B cell (primary cell): ENCODE measurements around the gene ZNF423. TPM values are rescaled to one million over a fixed set of nuclear protein-coding genes. Genes with fewer than 3 reads are reported as not detected.

ENCODE experiments used
- ATAC-seq: fragments of 200-7000 bp; cut with Tn5 transposase; one replicate; pipeline ENCODE4 v1.10.0; 2021; ENCODE audit warnings: low read depth, mild to moderate bottlenecking, moderate number of reproducible peaks, moderate library complexity
- CTCF ChIA-PET: fragments of 350-600 bp; sonication (Branson Sonifier 250); formaldehyde crosslinking; loops from one replicate; lab custom pipeline; 2021; ENCODE audit warnings: antibody characterized with exemption, inconsistent platforms; lab: Charles Lee
- POLR2A ChIA-PET: fragments of 350-600 bp; sonication (Branson Sonifier 250); formaldehyde crosslinking; loops from one replicate; lab custom pipeline; 2021; ENCODE audit warnings: antibody characterized with exemption; lab: Charles Lee
- DNase-seq: peaks from one replicate; pipeline ENCODE4 v3.0.0; 2013
- H2AFZ ChIP-seq: 2 replicates; pipeline ENCODE4 v1.6.1; 2012; ENCODE audit warnings: mild to moderate bottlenecking, low read depth, low read length; ENCODE audit not compliant: insufficient read depth, poor library complexity, severe bottlenecking
- H3K27ac ChIP-seq, 2 donors: 1 replicate in 1 of 2; 2 replicates in 1 of 2; pipeline ENCODE4 v1.5.1; 2012 to 2013; ENCODE audit warnings: low read length in 2 of 2, mild to moderate bottlenecking in 2 of 2, moderate library complexity in 1 of 2
- H3K27me3 ChIP-seq, 4 experiments: fragments of 200-600 bp in 1 of 4; sonication (generic) in 1 of 4; replicated peaks in 1 of 4; 1 replicate in 2 of 4; 2 replicates in 2 of 4; pipeline versions ENCODE4 v1.6.1 to v1.7.0; 2013 to 2016; ENCODE audit warnings: low read length in 3 of 4, mild to moderate bottlenecking in 2 of 4, mixed read lengths in 1 of 4, moderate library complexity in 1 of 4; ENCODE audit not compliant: insufficient read depth in 4 of 4, control insufficient read depth in 3 of 4; ENCODE audit errors: control extremely low read depth in 1 of 4
- H3K36me3 ChIP-seq, 2 experiments: replicated peaks in 1 of 2; 1 replicate in 1 of 2; 2 replicates in 1 of 2; pipeline versions ENCODE4 v1.6.1 to v1.7.1; 2013; ENCODE audit warnings: low read length in 1 of 2; ENCODE audit not compliant: insufficient read depth in 2 of 2, control insufficient read depth in 1 of 2; ENCODE audit errors: control extremely low read depth in 1 of 2, extremely low read depth in 1 of 2
- H3K4me1 ChIP-seq, 2 donors: fragments of 200-600 bp in 1 of 2; sonication (generic) in 1 of 2; 1 replicate in 1 of 2; 2 replicates in 1 of 2; pipeline versions ENCODE4 v1.5.1 to v1.6.1; 2013 to 2017; ENCODE audit warnings: low read length in 2 of 2; ENCODE audit not compliant: control insufficient read depth in 2 of 2, insufficient read depth in 2 of 2
- H3K4me2 ChIP-seq: replicated peaks from 2 replicates; pipeline ENCODE3; 2012; ENCODE audit warnings: mild to moderate bottlenecking, low read depth, low read length; ENCODE audit not compliant: poor library complexity, severe bottlenecking
- H3K4me3 ChIP-seq, 5 experiments: fragments of 200-600 bp in 1 of 5; sonication (generic) in 1 of 5; 1 replicate in 3 of 5; 2 replicates in 2 of 5; pipeline versions ENCODE4 v1.5.1 to v1.7.0; 2011 to 2016; ENCODE audit warnings: low read length in 4 of 5, mild to moderate bottlenecking in 4 of 5, low read depth in 2 of 5, control low read depth in 1 of 5, moderate library complexity in 1 of 5; ENCODE audit not compliant: insufficient read depth in 1 of 5; ENCODE audit errors: control extremely low read depth in 1 of 5, extremely low read depth in 1 of 5
- H3K79me2 ChIP-seq: fragments of 200-600 bp; sonication (generic); one replicate; pipeline ENCODE4 v1.6.0; 2016; ENCODE audit warnings: low read length; ENCODE audit not compliant: control insufficient read depth, insufficient read depth
- H3K9ac ChIP-seq: fragments of 200-600 bp; sonication (generic); 2 replicates; pipeline ENCODE4 v1.6.1; 2017; ENCODE audit warnings: mild to moderate bottlenecking, low read length, moderate library complexity
- H3K9me3 ChIP-seq, 3 donors: one replicate each; pipeline versions ENCODE4 v1.6.1 to v1.7.1; 2013; ENCODE audit warnings: low read length in 2 of 3; ENCODE audit not compliant: control insufficient read depth in 2 of 3, insufficient read depth in 1 of 3; ENCODE audit errors: control extremely low read depth in 1 of 3
- H4K20me1 ChIP-seq: 2 replicates; pipeline ENCODE4 v1.6.0; 2012; ENCODE audit warnings: mild to moderate bottlenecking, low read length; ENCODE audit not compliant: insufficient read depth, control insufficient read depth, poor library complexity, severe bottlenecking
- H3K27ac Mint-ChIP-seq: one replicate; pipeline ENCODE4 v1.8.0; 2021; ENCODE audit warnings: mixed read lengths
- H3K27me3 Mint-ChIP-seq: one replicate; pipeline ENCODE4 v1.8.0; 2021; ENCODE audit warnings: mixed read lengths
- H3K4me1 Mint-ChIP-seq: one replicate; pipeline ENCODE4 v1.8.0; 2021; ENCODE audit warnings: mixed read lengths
- H3K4me3 Mint-ChIP-seq: one replicate; pipeline ENCODE4 v1.8.0; 2021; ENCODE audit warnings: mixed read lengths
- H3K9me3 Mint-ChIP-seq: one replicate; pipeline ENCODE4 v1.8.0; 2022; ENCODE audit warnings: mixed read lengths; ENCODE audit not compliant: insufficient read depth
- CTCF ChIP-seq: fragments of 200-600 bp; IDR thresholded peaks from one replicate; pipeline ENCODE4 v1.8.0; 2022; ENCODE audit warnings: antibody characterized with exemption, mild to moderate bottlenecking
- EZH2 ChIP-seq: IDR thresholded peaks from 2 replicates; pipeline ENCODE4 v1.6.1; 2012; ENCODE audit warnings: borderline replicate concordance, low read depth, mild to moderate bottlenecking, moderate library complexity, low read length; ENCODE audit not compliant: insufficient read depth, poor library complexity, severe bottlenecking
- WGBS: methylation state at CpG from one replicate; pipeline ENCODE4 v1.1.5; 2013; ENCODE audit warnings: missing lambda C conversion rate; ENCODE audit not compliant: insufficient coverage; 5-methylcytosine and 5-hydroxymethylcytosine counted together
- intact Hi-C: fragments of 100-400 bp; cut with micrococcal nuclease; formaldehyde crosslinking; loops from one replicate; pipeline ENCODE4 v1.10.0; 2022
- polyA plus RNA-seq: library from polyadenylated mRNA; depleted of rRNA; stranded (reverse); fragments of >200 nt; gene quantifications from 2 replicates; pipeline ENCODE4 v1.2.3, GENCODE V29; 2012
- total RNA-seq, 2 donors: library from RNA; stranded (reverse); fragments of 120-200 nt in 1 of 2; gene quantifications; 1 replicate in 1 of 2; 2 replicates in 1 of 2; pipeline versions ENCODE4 v1.2.3 to v1.2.4, GENCODE V29; 2013 to 2022

The ZNF423 gene
- total and polyA plus RNA-seq, 2 donors (not counting 1 experiment from before 2014, with no cell fraction given) = not detected

- no peak overlapping the region for H3K4me3 Mint-ChIP-seq
These were observed 168.4 kb downstream of the ZNF423 start for GRCh38 chr16:49687476-49688002.

GRCh38 chr16:49684696-49685095, 171.2 kb downstream of the ZNF423 start:
- Mint-ChIP-seq H3K27ac (no peak overlapping the region), H3K4me3 (no peak overlapping the region), H3K27me3 (peaks cover 13% of the 10 kb centered on the region), H3K9me3 (peaks cover 2% of the 10 kb centered on the region), H3K4me1 (no peaks in the 10 kb centered on the region)
- H3K27me3 ChIP-seq = peaks cover 0 to 2% (median 0%) of the 10 kb centered on the region in 4 experiments
- no peak overlapping the region for H3K27ac ChIP-seq
- WGBS = 96% methylated on average over 9 of the region's 10 CpGs
- peaks cover 0 to 11% (median 0%) of the 10 kb centered on the region in 3 donors for H3K9me3 ChIP-seq
- ChIA-PET POLR2A (no interaction called here), CTCF (no interaction called here)
- no peak for DNase-seq
- no peak overlapping the region for H3K4me2 ChIP-seq
- H3K36me3 ChIP-seq = no peaks in the 10 kb centered on the region
- TF ChIP-seq CTCF = no peak
- no peak for TF ChIP-seq EZH2
- H4K20me1 ChIP-seq = no peaks in the 10 kb centered on the region
- H2AFZ ChIP-seq = no peak overlapping the region
- no peaks in the 10 kb centered on the region for H3K79me2 ChIP-seq
- intact Hi-C loops = no loop called here
- no peak overlapping the region for H3K4me3 ChIP-seq
- no peak for ATAC-seq
- H3K4me1 ChIP-seq = no peaks in the 10 kb centered on the region
- no peak overlapping the region for H3K9ac ChIP-seq

More at GRCh38 chr16:49687476-49688002, 168.4 kb downstream of the ZNF423 start:
- H3K4me1 ChIP-seq = no peaks in the 10 kb centered on the region
- TF ChIP-seq EZH2 (no peak), CTCF (no peak)
- H3K9ac ChIP-seq = no peak overlapping the region
- DNase-seq (no peak), ATAC-seq (no peak)
- no peaks in the 10 kb centered on the region for H3K79me2 ChIP-seq
- H4K20me1 ChIP-seq = no peaks in the 10 kb centered on the region
- H3K27me3 ChIP-seq = peaks cover 0 to 2% (median 0%) of the 10 kb centered on the region in 4 experiments
- no peaks in the 10 kb centered on the region for H3K4me1 Mint-ChIP-seq
- no peak overlapping the region for H2AFZ ChIP-seq
- no peaks in the 10 kb centered on the region for H3K36me3 ChIP-seq
- ChIA-PET CTCF (no interaction called here), POLR2A (no interaction called here)
- peaks cover 0 to 2% (median 0%) of the 10 kb centered on the region in 3 donors for H3K9me3 ChIP-seq
- peaks cover 13% of the 10 kb centered on the region for H3K27me3 Mint-ChIP-seq
- H3K27ac Mint-ChIP-seq = no peak overlapping the region
- no peak overlapping the region for H3K4me3 ChIP-seq
- H3K9me3 Mint-ChIP-seq = no peaks in the 10 kb centered on the region
- 25% methylated on average over 4 of the region's 8 CpGs for WGBS
- H3K4me2 ChIP-seq = no peak overlapping the region
- intact Hi-C loops = no loop called here
- no peak overlapping the region for H3K27ac ChIP-seq
